ENCODE data around the gene DLG5.

Gene DLG5

GRCh38 chr10:77887631-77888355, 38.8 kb downstream of the DLG5 start:
- DNase-seq: no peak

GRCh38 chr10:77886795-77887355, 39.7 kb downstream of the DLG5 start:
- DNase-seq: no peak

GRCh38 chr10:77884181-77884580, 42.4 kb downstream of the DLG5 start:
- no peak for DNase-seq

- no peak for DNase-seq
Observed at GRCh38 chr10:77881636-77882035, 44.9 kb downstream of the DLG5 start.

DNA sequence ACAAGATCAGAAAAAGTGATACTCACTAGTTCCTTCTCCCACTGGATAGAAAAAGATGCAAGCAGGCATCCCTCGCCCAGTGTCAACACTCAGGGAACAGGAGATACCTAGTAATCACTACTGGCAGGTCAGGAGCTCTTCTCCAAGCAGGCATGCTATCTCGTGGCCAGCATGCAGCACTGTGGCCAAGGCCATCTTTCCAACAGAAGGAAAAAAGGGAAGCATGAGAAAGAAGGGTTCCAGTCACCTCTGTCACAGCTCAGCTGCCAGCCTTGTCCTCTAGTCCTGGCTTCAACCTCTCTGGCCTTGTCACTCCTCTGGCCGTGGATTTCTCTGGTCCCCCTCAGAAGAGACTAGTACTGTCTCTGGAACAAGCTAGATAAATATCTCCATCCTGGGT, 45.3 kb downstream of the DLG5 start:
- no peak for DNase-seq

- no peak for DNase-seq
Observed at GRCh38 chr10:77879710-77880109, 46.8 kb downstream of the DLG5 start.

GRCh38 chr10:77879065-77879464, 47.5 kb downstream of the DLG5 start:
- no peak for DNase-seq

DNA sequence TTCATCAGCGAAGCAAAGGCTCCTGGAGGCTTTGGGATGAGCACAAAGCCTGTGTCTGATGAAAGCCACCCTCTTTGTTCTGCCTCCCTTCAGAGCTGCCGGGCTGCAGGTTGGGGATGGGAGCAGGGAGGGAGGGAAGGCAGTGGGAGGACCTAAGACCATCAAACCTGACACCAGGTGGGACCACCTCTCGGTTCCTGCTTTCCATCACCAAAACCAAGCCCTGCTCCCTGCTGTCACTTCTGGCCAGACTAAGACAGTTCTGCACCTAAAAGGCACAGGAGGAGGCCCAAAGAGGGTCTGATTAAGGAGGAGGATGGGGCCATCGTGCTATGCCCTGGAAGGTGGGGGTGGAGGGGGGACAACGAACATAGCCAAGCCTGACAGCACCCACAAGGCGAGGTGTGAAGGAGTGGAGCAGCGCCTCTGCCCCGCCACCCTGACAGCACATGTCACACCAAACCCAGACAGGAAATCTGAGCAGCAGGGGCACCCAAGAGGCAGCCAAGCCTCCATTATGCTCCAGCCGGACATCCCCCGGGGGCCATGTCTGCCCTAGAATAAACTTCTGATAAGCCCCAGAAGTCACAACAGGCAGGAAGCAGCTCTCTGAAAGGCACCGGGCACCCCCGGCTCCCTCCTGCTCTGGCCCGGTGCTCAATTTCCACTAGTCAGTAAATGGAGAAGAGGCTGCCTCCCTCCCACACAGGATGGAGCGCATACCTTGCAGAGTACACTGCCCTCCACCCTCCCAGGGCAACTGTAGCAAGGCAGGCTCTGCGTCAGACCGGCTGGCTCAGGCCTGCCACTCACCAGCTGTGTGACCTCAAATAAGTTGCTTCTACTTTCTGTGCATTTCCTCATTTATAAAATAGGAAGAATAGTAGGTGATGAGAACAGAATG, 48.9 kb downstream of the DLG5 start:
- no peak for DNase-seq

GRCh38 chr10:77875730-77876129, 50.8 kb downstream of the DLG5 start:
- DNase-seq: no peak

GRCh38 chr10:77874872-77875271, 51.7 kb downstream of the DLG5 start:
- no peak for DNase-seq

DNA sequence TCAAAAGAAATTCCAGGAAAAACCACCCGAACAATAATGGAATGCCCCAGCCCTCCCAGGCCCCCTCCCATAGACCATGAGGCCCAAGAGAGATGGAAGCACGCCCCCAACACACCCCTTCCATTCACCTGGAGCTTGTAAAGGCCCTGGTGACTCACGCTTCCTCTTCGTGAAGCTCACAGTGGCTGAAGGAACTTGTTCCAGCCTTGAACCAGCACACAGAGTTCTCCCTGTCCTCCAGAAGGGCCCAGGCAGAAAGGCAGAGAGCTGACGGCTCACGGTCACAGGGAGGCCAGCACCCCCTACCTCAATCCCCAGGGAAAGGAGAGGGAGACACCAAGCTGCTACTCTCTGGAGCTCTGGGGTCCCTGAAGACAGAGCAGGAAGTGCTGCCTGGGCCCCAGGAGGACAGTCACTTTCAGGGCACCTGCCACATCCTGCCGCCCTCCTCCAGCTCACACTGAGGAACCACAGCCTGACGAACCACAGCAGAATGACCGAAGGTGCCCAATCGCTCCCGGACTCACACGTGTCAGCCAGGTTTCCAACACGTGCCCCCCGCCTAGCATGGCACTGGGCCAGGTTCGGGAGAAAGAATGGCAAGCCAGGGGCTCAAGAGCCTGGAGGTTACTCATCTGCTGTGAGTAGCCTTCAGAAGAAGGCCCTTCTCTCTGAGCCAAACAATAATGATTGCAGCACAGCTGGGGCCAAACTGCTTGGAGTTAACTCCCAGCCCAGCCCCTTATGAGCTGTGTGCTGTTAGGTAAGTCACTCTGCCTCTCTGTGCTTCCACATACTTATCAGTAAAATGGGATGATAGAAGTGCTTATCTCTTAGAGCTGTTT, 52.8 kb downstream of the DLG5 start:
- peak; percentile 6 for DNase-seq

- DNase-seq: no peak
Observed at GRCh38 chr10:77872947-77873535, 53.5 kb downstream of the DLG5 start.

GRCh38 chr10:77872151-77872946, 54.2 kb downstream of the DLG5 start:
- no peak for DNase-seq

- DNase-seq: no peak
Observed at GRCh38 chr10:77869626-77870420, 56.7 kb downstream of the DLG5 start.

DNA sequence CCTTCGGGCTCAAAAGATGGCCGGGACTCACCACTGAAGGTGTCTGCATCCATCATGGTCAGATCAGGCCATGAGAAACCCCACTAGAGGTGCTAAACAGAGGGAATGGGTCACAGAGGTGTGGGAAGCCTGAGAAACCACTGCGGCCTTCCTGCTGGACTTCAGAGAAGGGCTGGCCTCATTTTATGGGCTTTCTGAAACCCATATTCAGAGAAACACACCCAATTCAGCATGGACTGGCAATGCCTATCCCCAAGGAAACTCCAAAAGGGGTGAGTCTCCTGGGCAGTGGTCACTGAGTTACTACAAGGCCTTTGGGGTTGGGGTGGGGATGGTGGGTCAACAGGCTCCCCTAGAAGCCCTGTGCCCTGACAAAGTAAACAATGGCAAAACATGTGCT, 58.0 kb downstream of the DLG5 start:
- DNase-seq: no peak

DNA sequence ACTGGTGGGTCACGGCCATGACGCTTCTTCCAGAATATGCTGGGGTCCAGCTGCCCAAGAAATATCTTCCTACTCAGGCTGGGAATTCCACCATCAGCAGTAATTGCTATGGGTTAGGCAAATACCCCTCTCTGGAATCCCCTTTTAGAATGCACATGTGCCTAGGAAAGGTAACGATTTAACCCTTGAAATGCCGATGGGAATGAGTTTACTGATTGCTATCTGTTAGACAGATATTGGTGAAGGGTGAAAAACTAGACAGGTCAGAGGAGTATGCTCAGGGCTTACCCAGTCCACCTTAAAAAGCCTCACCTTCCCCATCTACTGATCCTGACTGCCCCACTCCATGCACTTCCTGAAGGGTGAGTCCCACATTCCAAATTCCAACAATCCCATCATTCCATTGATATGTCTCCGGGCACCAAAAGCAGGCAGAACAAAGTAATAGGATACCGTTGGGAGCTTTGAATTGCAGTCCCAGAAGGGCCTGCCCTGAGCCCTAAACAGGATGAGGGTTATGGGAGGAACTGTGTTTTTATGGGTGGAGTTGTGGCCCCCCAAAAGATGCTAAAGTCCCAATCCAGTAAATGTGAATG, 59.3 kb downstream of the DLG5 start:
- no peak for DNase-seq

DNA sequence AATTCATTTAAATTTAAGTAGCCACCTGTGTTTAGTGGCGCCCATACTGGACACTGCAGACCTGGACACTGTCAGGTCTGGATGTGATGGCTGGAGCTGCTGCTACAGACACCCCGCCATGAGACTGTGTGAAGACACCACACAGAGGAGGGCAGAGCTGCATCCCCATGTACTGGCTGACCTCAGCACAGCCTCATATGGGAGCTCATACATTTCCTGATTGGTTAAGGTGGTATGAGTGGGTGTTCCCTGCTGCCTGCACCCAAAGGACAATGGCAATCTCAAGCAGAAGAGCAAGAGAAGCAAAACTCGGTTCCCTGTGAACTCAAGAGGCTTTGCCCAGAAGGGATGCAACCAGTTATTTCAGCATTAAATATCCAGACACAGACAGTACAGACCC, 60.0 kb downstream of the DLG5 start:
- DNase-seq: no peak

- DNase-seq: no peak
Observed at GRCh38 chr10:77865580-77866324, 60.8 kb downstream of the DLG5 start.

DNA sequence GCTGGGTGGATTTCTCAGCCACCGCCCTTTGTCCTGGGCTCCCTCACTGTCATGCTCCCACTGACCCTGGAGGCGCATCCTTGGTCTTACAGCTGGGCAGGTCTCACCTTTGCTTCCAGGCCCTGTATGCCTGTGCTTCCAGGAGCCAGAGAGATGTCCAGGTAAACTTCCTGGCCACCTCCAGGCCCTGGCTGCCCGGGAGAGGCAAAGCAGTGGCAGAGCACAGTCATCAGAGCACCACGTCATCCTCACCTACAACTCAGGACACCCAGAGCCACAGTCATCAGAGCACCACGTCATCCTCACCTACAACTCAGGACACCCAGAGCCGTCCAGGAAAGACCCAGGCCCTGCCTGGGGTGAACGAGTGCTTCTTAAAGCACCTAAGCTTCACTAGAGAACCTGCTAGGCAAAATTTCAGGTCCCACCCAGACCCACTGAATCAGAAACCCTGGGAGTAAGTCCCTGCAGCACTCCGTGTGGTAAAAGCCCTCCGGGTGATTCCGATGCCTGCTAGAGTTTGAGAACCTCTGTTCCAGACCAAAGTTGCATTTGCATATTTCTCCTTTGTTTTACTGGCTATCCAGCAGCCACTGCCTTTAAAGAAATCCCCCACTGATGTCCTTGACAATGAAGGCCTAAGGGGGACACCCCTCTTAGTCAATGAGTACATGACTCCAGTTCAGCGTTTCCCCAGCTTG, 62.3 kb downstream of the DLG5 start:
- DNase-seq: no peak
